GM12875 (cell line): ENCODE measurements around the gene SLC4A8.

Experiments used
- H3K4me3 ChIP-seq: one replicate; pipeline ENCODE4 v1.5.1; 2011; ENCODE audit warnings: low read depth, low read length, control low read depth
- CTCF ChIP-seq: IDR thresholded peaks from 2 replicates; pipeline ENCODE4 v1.5.1; 2011; ENCODE audit warnings: low read depth, mild to moderate bottlenecking, control low read depth, inconsistent platforms, low read length, moderate library complexity, borderline replicate concordance; ENCODE audit not compliant: insufficient read depth

The SLC4A8 gene

DNA sequence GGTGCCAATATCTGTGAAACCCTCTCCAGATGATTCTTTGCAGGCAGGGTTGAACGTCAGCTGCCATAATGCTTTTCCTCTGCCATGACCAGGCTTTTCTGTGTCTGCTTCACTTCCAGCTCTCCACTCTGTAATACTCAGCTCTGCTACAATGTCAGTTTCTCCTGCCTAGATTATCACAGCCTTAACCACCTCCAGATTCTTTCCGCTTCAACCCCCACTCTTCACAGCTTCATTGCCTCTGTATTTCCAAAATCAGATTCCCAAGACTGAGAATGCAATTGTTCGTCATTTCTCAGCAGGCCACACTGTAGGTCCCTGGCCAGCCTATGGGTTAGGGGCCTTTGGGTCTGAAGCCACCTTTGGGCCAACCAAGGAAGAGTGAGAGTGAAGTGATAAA is 92.7 kb downstream of the SLC4A8 start:
- TF ChIP-seq CTCF: no peak

GRCh38 chr12:51517800-51518199 is 93.2 kb downstream of the SLC4A8 start:
- no peak for TF ChIP-seq CTCF
- H3K4me3 ChIP-seq: no peak overlapping the region

More for the DNA sequence above, 92.7 kb downstream of the SLC4A8 start:
- no peak overlapping the region for H3K4me3 ChIP-seq

- H3K4me3 ChIP-seq: no peak overlapping the region
- TF ChIP-seq CTCF: no peak
Measured at GRCh38 chr12:51519755-51520154, 95.1 kb downstream of the SLC4A8 start.

- no peak overlapping the region for H3K4me3 ChIP-seq
- no peak for TF ChIP-seq CTCF
Measured at GRCh38 chr12:51520576-51521325, 96.1 kb downstream of the SLC4A8 start.

DNA sequence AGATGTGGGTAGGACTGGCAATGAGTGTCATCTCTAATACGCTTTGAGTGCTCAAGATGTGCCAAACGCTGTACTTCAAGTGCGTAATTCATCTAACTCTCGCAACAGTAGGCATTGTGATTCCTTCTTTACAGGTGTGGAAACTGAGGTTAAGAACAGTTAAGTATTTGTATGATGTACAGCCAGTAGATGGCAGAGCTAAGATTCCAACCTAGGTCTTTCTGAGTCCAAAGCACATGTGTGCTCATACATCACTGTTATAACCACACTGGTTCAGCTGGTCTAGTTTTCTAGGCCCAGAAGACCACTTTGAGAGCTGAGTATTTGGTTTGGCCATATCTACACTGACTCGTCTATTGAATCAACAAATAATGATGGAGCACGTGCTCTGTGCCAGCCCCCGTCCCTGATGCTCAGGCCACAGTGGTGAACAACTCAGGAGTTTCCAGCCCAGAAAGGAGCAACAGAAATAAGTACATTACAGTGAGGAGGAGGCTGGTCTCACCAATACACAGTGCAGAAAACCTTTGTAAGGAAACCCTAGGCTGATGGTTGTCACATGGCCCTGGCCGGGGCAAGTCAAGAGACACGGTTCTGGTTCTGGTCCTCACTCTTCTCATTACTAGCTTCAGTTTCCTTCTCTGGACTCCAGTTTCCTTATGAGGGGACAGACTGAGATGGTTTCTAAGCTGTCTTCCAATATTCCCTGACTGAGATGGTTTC is 97.1 kb downstream of the SLC4A8 start:
- TF ChIP-seq CTCF: no peak
- no peak overlapping the region for H3K4me3 ChIP-seq

DNA sequence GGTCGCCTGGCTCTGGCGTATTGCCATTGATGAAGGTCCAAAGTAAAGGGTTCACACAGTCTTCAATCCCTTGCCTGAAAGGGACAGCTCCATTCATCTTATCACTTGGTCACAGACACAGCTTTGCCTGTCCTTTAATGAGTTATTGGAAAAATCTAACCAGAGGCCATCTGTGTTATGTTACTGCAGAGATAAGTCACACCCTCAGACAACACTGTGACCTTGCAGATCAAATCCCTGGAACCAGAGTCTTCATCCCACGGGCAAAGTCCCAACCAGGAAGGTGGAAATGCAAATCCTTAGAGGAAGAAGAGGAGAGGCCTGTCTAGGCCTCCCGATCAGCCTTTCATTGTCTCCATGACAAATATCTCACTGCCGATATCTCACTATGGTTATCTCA is 98.1 kb downstream of the SLC4A8 start:
- TF ChIP-seq CTCF: no peak
- H3K4me3 ChIP-seq: no peak overlapping the region
